Panc1 (cell line): ENCODE measurements around the gene PRKCB.

Experiments
- CTCF ChIP-seq: fragments of 450-650 bp; IDR thresholded peaks from 2 replicates; pipeline ENCODE4 v1.5.1; 2017; ENCODE audit warnings: mild to moderate bottlenecking
- POLR2AphosphoS5 ChIP-seq: IDR thresholded peaks from 2 replicates; pipeline ENCODE4 v1.6.1; 2012; ENCODE audit warnings: mild to moderate bottlenecking, low read depth, low read length, moderate library complexity
- REST ChIP-seq, 2 experiments: IDR thresholded peaks; 2 replicates each; pipeline ENCODE4 v1.6.1; 2011 to 2012; ENCODE audit warnings: low read depth in 2 of 2, control low read depth in 1 of 2, low read length in 1 of 2, mild to moderate bottlenecking in 1 of 2, moderate library complexity in 1 of 2; ENCODE audit not compliant: insufficient read depth in 1 of 2
- SIN3A ChIP-seq: IDR thresholded peaks from 2 replicates; pipeline ENCODE4 v1.6.1; 2012; ENCODE audit warnings: low read depth, mild to moderate bottlenecking, low read length, moderate library complexity, borderline replicate concordance; ENCODE audit not compliant: insufficient read depth
- TCF7L2 ChIP-seq: IDR thresholded peaks from 2 replicates; pipeline ENCODE4 v1.6.1; 2011; ENCODE audit warnings: mild to moderate bottlenecking, low read depth, low read length, inconsistent platforms

GRCh38 chr16:23990507-23990906 lies 154.7 kb downstream of the PRKCB start:
- TF ChIP-seq CTCF (no peak), POLR2AphosphoS5 (no peak), REST (IDR thresholded peaks at IDR 0.05; ENCODE audit: insufficient read depth in 1 of 2, low read depth in 2 of 2, low read length in 1 of 2) (no peak), SIN3A (no peak), TCF7L2 (no peak)
